HUDEP-2 (cell line): ENCODE data around the gene MYO19.

Experiments
- DNase-seq, 76 experiments: peaks; one replicate each; lab custom pipeline; 2025; ENCODE audit not compliant: unreplicated experiment in 76 of 76; lab: John Stamatoyannopoulos, UW

Gene MYO19, protein sequence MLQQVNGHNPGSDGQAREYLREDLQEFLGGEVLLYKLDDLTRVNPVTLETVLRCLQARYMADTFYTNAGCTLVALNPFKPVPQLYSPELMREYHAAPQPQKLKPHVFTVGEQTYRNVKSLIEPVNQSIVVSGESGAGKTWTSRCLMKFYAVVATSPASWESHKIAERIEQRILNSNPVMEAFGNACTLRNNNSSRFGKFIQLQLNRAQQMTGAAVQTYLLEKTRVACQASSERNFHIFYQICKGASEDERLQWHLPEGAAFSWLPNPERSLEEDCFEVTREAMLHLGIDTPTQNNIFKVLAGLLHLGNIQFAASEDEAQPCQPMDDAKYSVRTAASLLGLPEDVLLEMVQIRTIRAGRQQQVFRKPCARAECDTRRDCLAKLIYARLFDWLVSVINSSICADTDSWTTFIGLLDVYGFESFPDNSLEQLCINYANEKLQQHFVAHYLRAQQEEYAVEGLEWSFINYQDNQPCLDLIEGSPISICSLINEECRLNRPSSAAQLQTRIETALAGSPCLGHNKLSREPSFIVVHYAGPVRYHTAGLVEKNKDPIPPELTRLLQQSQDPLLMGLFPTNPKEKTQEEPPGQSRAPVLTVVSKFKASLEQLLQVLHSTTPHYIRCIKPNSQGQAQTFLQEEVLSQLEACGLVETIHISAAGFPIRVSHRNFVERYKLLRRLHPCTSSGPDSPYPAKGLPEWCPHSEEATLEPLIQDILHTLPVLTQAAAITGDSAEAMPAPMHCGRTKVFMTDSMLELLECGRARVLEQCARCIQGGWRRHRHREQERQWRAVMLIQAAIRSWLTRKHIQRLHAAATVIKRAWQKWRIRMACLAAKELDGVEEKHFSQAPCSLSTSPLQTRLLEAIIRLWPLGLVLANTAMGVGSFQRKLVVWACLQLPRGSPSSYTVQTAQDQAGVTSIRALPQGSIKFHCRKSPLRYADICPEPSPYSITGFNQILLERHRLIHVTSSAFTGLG

GRCh38 chr17:36534840-36535668 is at the start of gene MYO19, which contains the start of gene PIGW:
Gene MYO19 (minus strand): TSS chr17:36534868. CDS start chr17:36532538, 2,330 bp downstream.
Gene PIGW (plus strand): TSS chr17:36534987. CDS start chr17:36537102, 2,115 bp downstream.
- DNase-seq: peak in 74 of 76 experiments; percentile 51 to 94 (median 84)

GRCh38 chr17:36583787-36584186 is 49.1 kb upstream of the MYO19 start:
- DNase-seq: no peak

GRCh38 chr17:36578671-36579070 is 44.0 kb upstream of the MYO19 start:
- DNase-seq: no peak

DNA sequence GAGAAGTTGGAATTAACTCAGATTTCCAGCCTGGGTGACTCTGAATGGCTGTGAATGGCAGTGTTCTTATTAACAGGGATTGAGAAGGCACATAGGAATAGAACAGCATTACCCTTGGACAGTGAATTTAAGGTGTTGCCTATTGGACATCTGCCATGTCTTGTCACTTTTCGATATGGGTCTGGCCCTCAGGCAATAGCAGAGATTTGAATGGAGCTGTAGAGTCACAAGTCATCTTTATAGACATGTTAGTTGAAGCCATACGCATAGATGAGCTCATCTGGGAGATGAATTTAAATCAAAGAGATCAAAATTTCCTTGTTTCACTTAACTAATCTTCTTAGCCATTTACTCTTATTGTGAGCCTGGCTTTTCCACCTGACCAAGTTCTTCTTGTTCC is 42.1 kb upstream of the MYO19 start:
- peak in 9 of 76 experiments; percentile 2 to 30 (median 13) for DNase-seq

DNA sequence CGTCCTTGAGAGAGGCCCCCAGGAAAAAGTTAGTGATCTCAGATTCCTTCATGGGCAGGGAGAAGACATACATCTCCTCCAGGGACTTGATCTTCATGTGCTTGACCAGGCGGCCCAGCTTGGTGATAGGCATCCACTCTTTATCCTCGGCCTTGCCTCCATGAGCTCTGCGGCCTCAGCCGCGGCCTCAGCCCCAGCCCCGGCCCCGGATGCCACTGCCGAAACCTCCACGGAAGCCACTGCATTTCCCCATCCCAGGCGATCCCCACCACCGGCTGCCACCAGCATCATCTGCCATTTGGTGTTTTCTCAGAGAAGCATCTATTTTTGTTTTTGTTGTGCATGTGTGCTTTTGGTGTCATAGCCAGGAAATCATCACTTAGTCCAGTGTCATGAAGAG is 40.4 kb upstream of the MYO19 start:
- no peak for DNase-seq

DNA sequence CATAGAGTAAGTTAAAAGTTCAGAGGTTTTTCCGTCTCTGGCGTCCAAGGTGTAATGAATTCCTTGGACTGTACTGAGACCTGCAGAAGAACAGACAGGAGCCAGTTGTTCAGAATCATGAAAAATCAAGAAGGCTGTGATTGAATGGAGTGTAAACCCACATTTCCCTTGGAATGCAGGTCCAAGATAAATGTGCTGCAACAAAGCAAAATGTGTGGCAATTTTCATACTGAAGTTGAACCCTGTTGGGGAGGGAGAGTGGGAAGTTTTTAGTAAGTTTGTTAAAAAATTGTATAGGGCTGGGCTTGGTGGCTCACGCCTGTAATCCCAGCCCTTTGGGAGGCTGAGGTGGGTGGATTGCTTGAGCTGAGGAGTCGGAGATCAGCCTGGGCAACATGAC is 31.4 kb upstream of the MYO19 start:
- DNase-seq: no peak

GRCh38 chr17:36553459-36553858 is 18.8 kb upstream of the MYO19 start:
- DNase-seq: no peak

DNA sequence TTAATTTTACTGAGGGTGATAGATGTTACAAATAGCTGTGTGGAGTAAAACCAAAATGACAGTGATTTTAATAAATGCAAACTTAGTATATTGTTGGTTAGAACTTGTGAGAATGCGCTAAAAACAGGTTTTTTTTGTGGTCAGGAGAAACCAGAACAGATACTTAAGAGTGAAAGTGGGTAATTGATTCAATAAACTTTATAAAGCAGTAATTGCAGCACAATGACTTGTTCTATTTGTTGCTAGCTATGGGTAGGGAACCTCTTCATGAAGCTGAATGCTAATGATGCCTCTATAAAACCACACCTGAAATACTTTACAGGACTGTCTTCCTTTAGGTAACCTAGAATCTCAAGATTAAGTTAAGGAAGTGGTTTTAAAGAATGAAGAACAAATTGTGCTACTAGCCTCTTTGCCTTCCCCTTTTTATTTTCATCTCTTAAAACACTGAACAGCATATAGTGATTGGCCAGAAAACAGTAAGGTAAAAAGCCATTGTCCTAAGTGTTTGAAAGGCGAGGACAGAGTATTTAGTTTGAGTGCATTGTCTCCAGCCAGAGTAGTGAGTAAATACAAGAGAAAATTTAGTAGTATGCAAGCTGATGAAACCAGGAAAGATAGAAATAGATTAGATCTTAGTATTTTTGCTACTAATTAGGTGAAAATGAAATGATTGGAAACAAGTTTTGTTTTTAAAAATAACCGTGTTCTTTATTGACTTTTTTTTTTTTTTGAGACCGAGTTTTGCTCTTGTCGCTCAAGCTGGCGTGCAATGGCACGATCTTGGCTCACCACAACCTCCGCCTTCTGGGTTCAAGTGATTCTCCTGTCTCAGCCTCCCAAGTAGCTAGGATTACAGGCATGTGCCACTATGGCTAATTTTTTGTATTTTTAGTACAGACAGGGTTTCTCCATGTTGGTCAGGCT is 16.1 kb upstream of the MYO19 start:
- no peak for DNase-seq

GRCh38 chr17:36547776-36548175 is 13.1 kb upstream of the MYO19 start:
- DNase-seq: no peak

DNA sequence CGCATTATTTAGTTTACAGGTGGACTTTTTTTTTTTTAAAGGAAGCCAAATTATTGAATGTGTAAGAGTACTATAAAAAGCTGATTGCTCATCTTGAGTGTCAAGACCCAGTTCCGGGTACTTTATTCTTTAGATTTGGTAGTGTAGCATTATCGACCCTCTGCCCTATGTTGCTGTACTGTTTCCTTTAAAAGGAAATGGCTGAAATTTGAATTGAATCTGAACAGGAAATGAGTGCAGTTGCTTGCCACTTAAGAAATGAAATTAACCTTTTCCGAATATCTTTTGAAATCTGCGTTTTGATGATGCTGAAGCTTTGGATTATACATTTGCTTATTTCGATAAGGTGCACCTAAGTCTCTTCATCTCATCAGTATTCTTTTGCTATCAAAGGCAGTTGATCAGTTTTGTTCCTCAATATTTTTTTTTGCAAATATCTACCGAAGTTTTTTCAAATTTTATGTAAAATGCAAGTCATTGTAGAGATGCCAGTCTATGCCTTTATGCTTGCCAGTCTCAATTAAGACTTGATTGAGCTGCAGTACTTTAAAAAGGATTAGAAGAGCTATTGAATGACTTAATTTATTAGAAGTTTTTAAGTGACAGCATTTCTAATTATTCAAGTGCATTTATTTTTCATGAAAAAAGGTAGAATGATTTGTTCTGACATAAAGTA is 11.9 kb upstream of the MYO19 start:
- no peak for DNase-seq

- DNase-seq: peak; percentile 55 to 97 (median 93)
Measured at GRCh38 chr17:36545465-36546417, 11.1 kb upstream of the MYO19 start.

DNA sequence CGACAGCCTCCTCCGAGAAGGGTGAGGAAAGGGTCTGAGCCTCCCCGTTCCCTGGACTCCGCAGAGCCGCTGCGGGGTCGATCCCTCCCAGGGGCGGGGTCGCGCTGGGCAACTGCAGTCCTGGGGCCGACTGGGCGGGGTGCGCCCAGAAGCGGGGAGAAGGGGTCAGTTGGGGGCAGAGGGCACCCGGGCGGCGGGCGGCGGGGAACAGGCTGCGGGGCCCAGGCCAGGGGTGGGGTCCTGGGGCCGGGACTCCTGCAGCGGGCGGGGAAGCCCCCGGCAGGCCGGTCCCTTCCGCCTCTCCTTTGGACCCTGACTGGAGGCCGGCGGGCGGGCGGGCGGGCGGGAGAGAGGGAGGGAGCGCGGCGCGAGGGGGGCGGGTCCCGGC is 10.4 kb upstream of the MYO19 start:
- peak in 52 of 76 experiments; percentile 32 to 94 (median 76) for DNase-seq

DNA sequence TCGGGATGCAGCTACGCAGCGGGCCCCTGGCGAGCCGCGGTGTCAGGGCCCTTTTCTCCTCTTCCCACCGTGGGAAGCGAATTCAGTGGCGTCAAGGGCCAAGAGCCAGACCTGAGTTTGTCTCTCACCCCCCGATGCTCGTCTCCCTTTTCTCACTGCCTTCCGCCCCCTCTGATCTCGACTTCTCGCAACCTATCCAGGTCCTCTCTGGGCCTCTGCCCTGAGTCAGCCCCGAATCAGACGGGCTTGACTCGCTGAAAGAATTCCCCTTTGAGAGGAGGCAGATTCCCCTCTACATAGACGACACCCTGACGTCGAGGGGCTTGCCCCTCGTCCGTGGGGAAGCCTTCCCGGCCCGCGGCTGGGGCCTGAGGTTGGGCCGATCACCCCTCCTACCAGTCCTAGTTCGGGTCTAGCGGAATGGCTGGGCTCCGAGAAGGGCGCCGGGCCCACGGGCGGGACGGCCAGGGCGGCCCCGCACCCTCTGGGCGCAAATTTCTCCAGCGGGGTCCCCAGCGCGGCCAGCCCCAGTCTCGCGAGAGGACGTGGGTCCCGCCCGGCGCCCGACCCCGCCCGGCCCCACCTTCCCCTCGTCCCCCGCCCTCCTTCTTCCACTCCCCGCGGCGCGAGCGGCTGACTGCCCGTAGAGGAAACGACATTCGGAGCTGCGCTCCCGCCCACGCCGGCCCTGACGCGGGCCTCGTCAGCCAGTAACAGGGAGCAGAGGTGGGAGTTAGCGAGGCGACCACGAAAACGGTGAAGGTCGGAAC is 9.8 kb upstream of the MYO19 start, which contains the start of gene GGNBP2:
TSS of gene GGNBP2 (plus strand) at position 613 of the 770 bp plus-strand sequence. CDS start 806 bp downstream, outside the sequence.
- peak in 75 of 76 experiments; percentile 32 to 92 (median 79) for DNase-seq

GRCh38 chr17:36544044-36544306 is 9.3 kb upstream of the MYO19 start:
- peak in 62 of 76 experiments; percentile 7 to 63 (median 40) for DNase-seq

DNA sequence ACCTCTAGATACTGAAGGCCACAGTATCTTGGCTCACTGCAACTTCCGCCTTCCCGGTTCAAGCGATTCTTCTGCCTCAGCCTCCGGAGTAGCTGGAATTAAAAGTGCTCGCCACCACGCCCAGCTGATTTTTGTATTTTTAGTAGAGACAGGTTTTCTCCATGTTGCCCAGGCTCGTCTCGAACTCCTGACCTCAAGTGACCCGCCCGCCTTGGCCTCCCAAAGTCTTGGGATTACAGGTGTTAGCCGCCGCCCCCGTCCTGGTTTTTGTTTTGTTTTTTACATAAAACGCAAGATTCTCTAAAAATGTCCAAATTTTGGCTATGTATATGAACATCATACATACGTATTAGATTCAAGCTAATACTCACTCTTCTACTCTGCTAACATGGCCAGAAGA is 8.1 kb upstream of the MYO19 start:
- no peak for DNase-seq

DNA sequence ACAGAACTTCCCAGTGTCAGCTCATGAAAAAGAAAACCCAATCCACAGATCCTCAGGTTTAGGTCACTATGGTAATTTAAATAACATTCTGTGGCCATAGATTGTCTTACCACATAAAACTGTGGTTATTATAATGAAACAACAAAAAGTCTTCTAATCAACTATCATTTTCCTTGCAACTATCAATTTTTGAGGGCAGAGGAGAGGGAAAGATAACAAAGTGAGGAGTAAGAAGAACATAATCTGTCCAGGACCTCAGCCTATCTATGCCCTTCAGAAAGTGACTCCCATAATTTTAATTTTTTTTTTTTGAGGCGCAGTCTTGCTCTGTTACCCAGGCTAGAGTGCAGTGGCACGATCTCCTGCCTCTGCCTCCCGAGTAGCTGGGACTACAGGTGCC is 6.0 kb upstream of the MYO19 start:
- DNase-seq: peak in 18 of 76 experiments; percentile 3 to 59 (median 16)

DNA sequence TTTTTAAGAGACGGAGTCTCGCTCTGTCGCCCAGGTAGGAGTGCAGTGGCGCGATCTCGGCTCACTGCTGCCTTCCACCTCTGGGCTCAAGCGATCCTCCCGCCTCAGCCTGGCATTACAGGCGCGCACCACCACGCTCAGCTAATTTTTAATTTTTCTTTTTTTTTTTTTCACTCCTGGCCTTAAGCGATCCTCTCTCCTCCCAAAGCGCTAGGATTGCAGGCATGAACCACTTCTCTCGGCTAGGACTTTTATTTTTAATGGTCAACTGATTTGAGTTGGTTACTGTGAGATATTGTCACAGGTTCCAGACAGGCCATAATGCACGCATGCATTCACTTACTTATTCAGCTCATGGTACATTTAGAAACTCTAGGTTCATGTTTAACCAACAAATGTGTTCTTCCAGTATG is 1.0 kb upstream of the MYO19 start:
- no peak for DNase-seq
